SK-MEL-5 (cell line): ENCODE measurements around the gene HUS1. TPM values are rescaled to one million over a fixed set of nuclear protein-coding genes. Genes with fewer than 3 reads are reported as not detected.

Source experiments
- total RNA-seq: library from RNA; depleted of rRNA; stranded (reverse); fragments of >200 nt; shearing (Covaris generic); gene quantifications from 2 replicates; pipeline ENCODE4 v1.2.3, GENCODE V29; 2014; rRNA removed

HUS1 gene
- total RNA-seq, 1 experiment from 2014 or later = 50.4 TPM

Other genes starting within 250 kb of the HUS1 start
- 0.51 and 0.58 TPM in 2 replicates for gene PKD1L1, start 31.1 kb downstream of the HUS1 start, total RNA-seq
- gene SUN3, start 49.5 kb upstream of the HUS1 start, total RNA-seq = 0.45 TPM in 1 of 2 replicates, not detected in the other
- 0.48 and 0.79 TPM in 2 replicates for gene C7orf57, start 55.9 kb upstream of the HUS1 start, total RNA-seq
- 140 and 162 TPM in 2 replicates for gene UPP1, start 109.7 kb upstream of the HUS1 start, total RNA-seq
- gene ABCA13, start 191.8 kb upstream of the HUS1 start, total RNA-seq = 3.8 and 4.1 TPM in 2 replicates